Measurements from ENCODE around the gene TOMT.

GRCh38 chr11:72083414-72083813 lies 22.3 kb upstream of the TOMT start:
- TF ChIP-seq CTCF (conservative IDR thresholded peaks at IDR 0.05; ENCODE audit: low read depth in 2 of 2) (no peak), CREB1 (CRISPR knock-in tag; IDR thresholded peaks at IDR 0.05; ENCODE audit: low read depth) (no peak), REST (IDR thresholded peaks at IDR 0.05; ENCODE audit: unreplicated experiment) (no peak), POLR2AphosphoS5 (IDR thresholded peaks at IDR 0.05; ENCODE audit: low read depth) (no peak), EZH2phosphoT487 (IDR thresholded peaks at IDR 0.05; ENCODE audit: unreplicated experiment) (no peak)

All from GM23338 (cell line).